NCI-H2029 (cell line): ENCODE data around the gene SCN4A.
"Not testable (repeated sequence)": the region's sequence is repeated elsewhere in the genome, so short reads cannot be mapped to it uniquely, and the experiment has no call there.

Source experiments
- DNase-seq: peaks from one replicate; lab custom pipeline; 2025; lab: John Stamatoyannopoulos, UW

SCN4A gene

GRCh38 chr17:63916566-63917185 is 56.0 kb downstream of the SCN4A start:
- DNase-seq: no peak

GRCh38 chr17:63915753-63916152 is 57.0 kb downstream of the SCN4A start:
- DNase-seq: not testable (repeated sequence)

GRCh38 chr17:63914471-63914870 is 58.2 kb downstream of the SCN4A start:
- DNase-seq: no peak

GRCh38 chr17:63911657-63912100 is 61.0 kb downstream of the SCN4A start:
- no peak for DNase-seq

- DNase-seq: no peak
These were observed 61.6 kb downstream of the SCN4A start, which contains the start of gene CSHL1 for GRCh38 chr17:63911041-63911635. TSS of gene CSHL1 (minus strand) at chr17:63911258. CDS start at chr17:63911196, 62 bp downstream.

- no peak for DNase-seq
These were observed 62.6 kb downstream of the SCN4A start for GRCh38 chr17:63910096-63910495.

GRCh38 chr17:63909586-63909985 is 63.1 kb downstream of the SCN4A start:
- DNase-seq: not testable (repeated sequence)

GRCh38 chr17:63907161-63907778 is 65.4 kb downstream of the SCN4A start:
- not testable (repeated sequence) for DNase-seq

GRCh38 chr17:63904796-63905195 is 67.9 kb downstream of the SCN4A start:
- DNase-seq: not testable (repeated sequence)

GRCh38 chr17:63903787-63904201 is 68.9 kb downstream of the SCN4A start:
- DNase-seq: not testable (repeated sequence)

GRCh38 chr17:63901971-63902370 is 70.7 kb downstream of the SCN4A start:
- not testable (repeated sequence) for DNase-seq

- DNase-seq: not testable (repeated sequence)
These were observed 73.6 kb downstream of the SCN4A start for GRCh38 chr17:63898899-63899798.

GRCh38 chr17:63896524-63897354 is 76.0 kb downstream of the SCN4A start, which contains the start of gene CSH1:
TSS of gene CSH1 (minus strand) at chr17:63896574. CDS start at chr17:63896511, 63 bp downstream.
- DNase-seq: not testable (repeated sequence)

GRCh38 chr17:63894821-63895220 is 77.9 kb downstream of the SCN4A start:
- DNase-seq: not testable (repeated sequence)

- DNase-seq: not testable (repeated sequence)
These were observed 78.7 kb downstream of the SCN4A start for GRCh38 chr17:63894021-63894420.

- DNase-seq: not testable (repeated sequence)
These were observed 80.2 kb downstream of the SCN4A start for GRCh38 chr17:63892316-63893037.

- DNase-seq: not testable (repeated sequence)
These were observed 83.5 kb downstream of the SCN4A start for GRCh38 chr17:63889026-63889848.
